Measurements from ENCODE around the gene KRTAP4-3.

GRCh38 chr17:41145261-41145660 is 22.8 kb downstream of the KRTAP4-3 start:
- TF ChIP-seq CTCF (IDR thresholded peaks at IDR 0.05) (no peak), POLR2A (IDR thresholded peaks at IDR 0.05) (no peak), EP300 (IDR thresholded peaks at IDR 0.05) (no peak), POLR2AphosphoS5 (IDR thresholded peaks at IDR 0.05) (no peak)
